DOHH2 (cell line): ENCODE data around the gene SLC4A11.

Source experiments
- H3F3A ChIP-seq: fragments of 200-600 bp; sonication (generic), shearing (Covaris generic); 2 replicates; pipeline ENCODE4 v1.6.0; 2016; ENCODE audit warnings: antibody characterized with exemption, mild to moderate bottlenecking; ENCODE audit not compliant: control insufficient read depth, insufficient read depth
- H3K27ac ChIP-seq: fragments of 200-600 bp; sonication (generic); 2 replicates; pipeline ENCODE4 v1.5.1; 2014; ENCODE audit warnings: low read depth, mild to moderate bottlenecking, low read length, moderate library complexity
- H3K27me3 ChIP-seq: fragments of 200-600 bp; sonication (generic); 2 replicates; pipeline ENCODE4 v1.6.1; 2014; ENCODE audit warnings: mild to moderate bottlenecking, low read length, mixed read lengths; ENCODE audit not compliant: control insufficient read depth
- H3K36me3 ChIP-seq: fragments of 200-600 bp; sonication (generic); 2 replicates; pipeline ENCODE4 v1.6.1; 2014; ENCODE audit warnings: mild to moderate bottlenecking, low read length, moderate library complexity, mixed read lengths; ENCODE audit not compliant: control insufficient read depth
- H3K4me1 ChIP-seq: fragments of 200-600 bp; sonication (generic); 2 replicates; pipeline ENCODE4 v1.6.1; 2014; ENCODE audit warnings: mild to moderate bottlenecking, low read length, mixed read lengths; ENCODE audit not compliant: control insufficient read depth
- H3K4me2 ChIP-seq: fragments of 200-600 bp; sonication (generic); 2 replicates; pipeline ENCODE4 v1.6.0; 2014; ENCODE audit warnings: mild to moderate bottlenecking, low read length, moderate library complexity
- H3K4me3 ChIP-seq: fragments of 200-600 bp; sonication (generic); 2 replicates; pipeline ENCODE4 v1.5.1; 2014; ENCODE audit warnings: mild to moderate bottlenecking, low read length, mixed read lengths
- H3K79me2 ChIP-seq: fragments of 200-600 bp; sonication (generic); 2 replicates; pipeline ENCODE4 v1.6.1; 2014; ENCODE audit warnings: mild to moderate bottlenecking, low read length, mixed read lengths; ENCODE audit not compliant: control insufficient read depth
- H3K9me2 ChIP-seq: fragments of 200-600 bp; sonication (generic); replicated peaks from 2 replicates; pipeline ENCODE4 v1.6.1; 2014; ENCODE audit warnings: mild to moderate bottlenecking, low read length, mixed read lengths; ENCODE audit not compliant: control insufficient read depth
- H3K9me3 ChIP-seq: fragments of 200-600 bp; sonication (generic); 2 replicates; pipeline ENCODE4 v1.6.1; 2014; ENCODE audit warnings: antibody characterized with exemption, low read length, mixed read lengths; ENCODE audit not compliant: control insufficient read depth, insufficient read depth
- H4K20me1 ChIP-seq: fragments of 200-600 bp; sonication (generic); 2 replicates; pipeline ENCODE4 v1.6.0; 2014; ENCODE audit warnings: low read depth, mild to moderate bottlenecking, antibody characterized with exemption, low read length, moderate library complexity; ENCODE audit not compliant: control insufficient read depth, insufficient read depth
- CTCF ChIP-seq: fragments of 200-600 bp; sonication (generic); IDR thresholded peaks from one replicate; pipeline ENCODE4 v1.5.1; 2014; ENCODE audit warnings: antibody characterized with exemption, mild to moderate bottlenecking, low read depth, low read length; ENCODE audit not compliant: poor library complexity, severe bottlenecking
- EZH2phosphoT487 ChIP-seq: fragments of 200-600 bp; sonication (generic); IDR thresholded peaks from 2 replicates; pipeline ENCODE4 v1.6.1; 2017; ENCODE audit warnings: borderline replicate concordance, mild to moderate bottlenecking, antibody characterized with exemption, low read length, moderate library complexity, mixed read lengths

Gene SLC4A11

GRCh38 chr20:3248993-3249347 lies 10.0 kb upstream of the SLC4A11 start:
- Histone ChIP-seq H4K20me1 (no peaks in the 10 kb centered on the region; the same call in 1 of the 2 replicates), H3K36me3 (no peaks in the 10 kb centered on the region), H3K9me2 (no peaks in the 10 kb centered on the region), H3F3A (no peaks in the 10 kb centered on the region), H3K27ac (no peak overlapping the region), H3K27me3 (peaks cover 28% of the 10 kb centered on the region), H3K79me2 (no peaks in the 10 kb centered on the region), H3K4me3 (no peak overlapping the region), H3K4me2 (0 out of 2 replicates have a peak overlapping the region, but pooled peaks have one; percentile 6), H3K4me1 (no peaks in the 10 kb centered on the region), H3K9me3 (no peaks in the 10 kb centered on the region)
- TF ChIP-seq EZH2phosphoT487: no peak
- TF ChIP-seq CTCF: no peak

DNA sequence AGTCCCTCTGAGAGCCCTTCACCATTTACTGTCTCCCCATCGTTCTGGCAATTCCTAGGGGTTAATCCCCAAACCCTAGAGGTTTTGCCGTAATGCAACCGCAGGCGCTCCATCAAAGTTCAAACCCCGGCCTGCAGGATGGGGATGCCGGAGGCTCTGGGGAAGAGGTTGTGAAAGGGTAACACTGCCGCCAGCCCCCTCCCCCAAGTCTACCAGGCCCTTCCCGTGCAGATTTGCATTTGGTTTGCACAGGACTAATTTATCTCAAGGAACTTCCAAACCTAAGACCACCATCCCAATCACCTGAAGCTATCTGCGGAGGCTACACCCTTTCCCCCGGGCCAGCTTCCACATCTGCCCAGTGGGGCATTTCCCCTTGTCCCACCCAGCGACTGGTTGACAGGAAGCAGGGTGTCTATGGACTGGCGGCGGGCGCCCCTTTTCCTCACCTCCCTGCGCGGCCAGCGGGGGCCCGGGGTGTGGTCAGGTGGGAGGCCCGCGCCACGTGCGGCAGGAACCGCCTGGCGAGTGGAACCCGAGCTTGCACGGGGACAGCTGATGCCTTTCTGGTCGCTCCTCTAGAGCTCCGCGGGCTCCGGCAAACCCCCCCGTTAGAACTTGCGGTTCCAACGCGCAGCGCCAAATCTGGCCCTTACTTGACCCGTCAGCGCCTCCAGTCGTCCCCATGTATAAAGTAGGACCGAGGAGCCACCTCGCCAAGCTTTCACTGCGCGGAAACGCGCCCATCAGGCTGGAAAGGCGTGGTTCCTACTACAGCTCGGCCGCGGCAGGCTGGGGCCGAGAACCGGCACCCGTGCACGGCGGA lies 9.4 kb upstream of the SLC4A11 start:
- no peaks in the 10 kb centered on the region for H3K9me2 ChIP-seq
- H3K4me3 ChIP-seq: no peak overlapping the region
- H3K27me3 ChIP-seq: peaks cover 28% of the 10 kb centered on the region
- no peaks in the 10 kb centered on the region for H3F3A ChIP-seq
- no peaks in the 10 kb centered on the region for H3K79me2 ChIP-seq
- H3K4me2 ChIP-seq: 0 out of 2 replicates have a peak overlapping the region, but pooled peaks have one; percentile 6
- no peaks in the 10 kb centered on the region; the same call in 1 of the 2 replicates for H4K20me1 ChIP-seq
- H3K36me3 ChIP-seq: no peaks in the 10 kb centered on the region
- no peaks in the 10 kb centered on the region for H3K4me1 ChIP-seq
- no peak overlapping the region for H3K27ac ChIP-seq
- TF ChIP-seq CTCF: no peak
- peak; percentile 33; the same call in 1 of the 2 replicates for TF ChIP-seq EZH2phosphoT487
- no peaks in the 10 kb centered on the region for H3K9me3 ChIP-seq

DNA sequence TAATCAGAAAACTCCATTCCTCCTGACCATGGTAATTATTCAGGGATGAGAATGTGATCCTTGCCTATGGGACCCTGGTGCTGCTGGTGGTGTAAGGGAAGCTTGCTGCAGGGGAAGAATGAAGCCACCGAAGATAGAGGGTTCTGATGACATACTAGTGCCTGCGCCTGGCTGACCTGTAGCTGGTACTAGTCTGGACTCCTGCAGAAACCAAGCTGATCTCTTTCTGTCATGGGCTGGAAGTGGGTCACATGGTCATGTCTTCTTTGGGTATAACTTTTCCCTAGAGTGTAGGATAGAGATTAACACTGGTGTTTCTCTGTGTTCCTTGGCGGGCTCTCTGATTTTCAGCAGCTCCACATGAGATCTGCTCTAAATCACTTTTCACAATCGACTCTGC lies 8.6 kb upstream of the SLC4A11 start:
- Histone ChIP-seq H4K20me1 (no peaks in the 10 kb centered on the region; the same call in 1 of the 2 replicates), H3K9me2 (no peaks in the 10 kb centered on the region), H3K4me2 (no peak overlapping the region), H3K79me2 (no peaks in the 10 kb centered on the region), H3K9me3 (no peaks in the 10 kb centered on the region), H3K27me3 (peaks cover 28% of the 10 kb centered on the region), H3K27ac (no peak overlapping the region), H3K4me3 (no peak overlapping the region), H3F3A (no peaks in the 10 kb centered on the region), H3K36me3 (no peaks in the 10 kb centered on the region), H3K4me1 (no peaks in the 10 kb centered on the region)
- no peak for TF ChIP-seq EZH2phosphoT487
- TF ChIP-seq CTCF: no peak
